Heart left ventricle (tissue), 16 donors: Measurements from ENCODE around the gene BTAF1. TPM values are rescaled to one million over a fixed set of nuclear protein-coding genes. Genes with fewer than 3 reads are reported as not detected.

Source experiments
- ATAC-seq, 4 donors: fragments of 200-7000 bp; cut with Tn5 transposase; one replicate each; pipeline ENCODE4 v1.9.1; 2020 to 2022; ENCODE audit warnings: moderate library complexity in 4 of 4, mild to moderate bottlenecking in 3 of 4, moderate number of reproducible peaks in 1 of 4
- DNase-seq, 5 donors: peaks; one replicate each; pipeline ENCODE4 v3.0.0-alpha.2; 2020
- H3K27ac ChIP-seq, 12 donors: fragments of 200-600 bp; sonication (generic) in 4 of 12; one replicate each; pipeline versions ENCODE4 v1.5.0 to v1.8.0; 2016 to 2022; ENCODE audit warnings: mild to moderate bottlenecking in 2 of 12
- H3K27me3 ChIP-seq, 9 donors: fragments of 200-600 bp; sonication (generic) in 2 of 9; one replicate each; pipeline versions ENCODE4 v1.5.1 to v1.8.0; 2016 to 2022; ENCODE audit warnings: mild to moderate bottlenecking in 3 of 9
- H3K36me3 ChIP-seq, 9 donors: fragments of 200-600 bp; sonication (generic) in 2 of 9; one replicate each; pipeline versions ENCODE4 v1.5.0 to v1.8.0; 2018 to 2022; ENCODE audit warnings: mild to moderate bottlenecking in 2 of 9
- H3K4me1 ChIP-seq, 12 donors: fragments of 200-600 bp; sonication (generic) in 4 of 12; one replicate each; pipeline versions ENCODE4 v1.5.0 to v1.8.0; 2016 to 2022; ENCODE audit warnings: mild to moderate bottlenecking in 3 of 12
- H3K4me3 ChIP-seq, 12 donors: fragments of 200-600 bp; sonication (generic) in 4 of 12; one replicate each; pipeline versions ENCODE4 v1.5.0 to v1.8.0; 2017 to 2022; ENCODE audit warnings: mild to moderate bottlenecking in 9 of 12, moderate library complexity in 4 of 12
- H3K9me3 ChIP-seq, 12 donors: fragments of 200-600 bp; sonication (generic) in 4 of 12; one replicate each; pipeline versions ENCODE4 v1.5.0 to v1.8.0; 2016 to 2022; ENCODE audit warnings: mild to moderate bottlenecking in 1 of 12
- POLR2A ChIP-seq, 2 donors: fragments of 450-650 bp; IDR thresholded peaks; one replicate each; pipeline ENCODE4 v1.6.1; 2017; ENCODE audit warnings: antibody characterized with exemption in 2 of 2, mild to moderate bottlenecking in 2 of 2, moderate library complexity in 2 of 2
- WGBS, 4 donors: extraction: QIAGEN DNeasy Blood & Tissue Kit in 2 of 4; methylation state at CpG; one replicate each; pipeline versions ENCODE4 v1.1.5 to v1.1.7; 2013 to 2018; 5-methylcytosine and 5-hydroxymethylcytosine counted together
- intact Hi-C, 10 donors: fragments of 100-400 bp; cut with DNase I; formaldehyde crosslinking; loops; one replicate each; pipeline versions ENCODE4 v1.11.1 to v1.14.2; 2022
- polyA plus RNA-seq, 2 donors: library from polyadenylated mRNA; stranded (reverse); fragments of 200-250 nt; gene quantifications; one replicate each; pipeline ENCODE4 v1.2.3, GENCODE V29; 2013
- total RNA-seq, 9 donors: library from RNA; depleted of rRNA in 2 of 9; stranded (reverse); fragments of >200 nt in 2 of 9; fragmentation: NEBNext Ultra II Directional in 3 of 9; extraction: Animal tissue kit (Norgen Biotek cat#: 25700) in 3 of 9; gene quantifications; one replicate each; pipeline versions ENCODE4 v1.1.0 to v1.2.4, GENCODE V29; 2016 to 2023
- TF ChIP-seq, protein P1 (sequence below), 12 donors: fragments of 200-600 bp; sonication (generic) in 4 of 12; IDR thresholded peaks; one replicate each; pipeline versions ENCODE4 v1.5.0 to v1.8.0; 2018 to 2022; ENCODE audit warnings: antibody characterized with exemption in 12 of 12, mild to moderate bottlenecking in 5 of 12
- donor health status: ischemic (EF 13 %, LVEDD 7.1; RV severe dilation, severe dysfunction).
- donor health status: healthy with polysubstance abuse.
- donor health status: DM: no; HTN: yes; CAD: no.
- donor health status: DM: no; HTN: no; CAD: no.
- donor health status: ischemic (EF 25% LVEDD 6.9; RV normal size, moderate dysfunction).
- donor health status: ischemic (EF 25% LVEDD 5.7; RV mildly dilated, moderate dysfunction).
- donor health status: healthy.
- donor health status: DM: yes; HTN: yes; CAD: no.
- donor health status: ischemic (EF 35%, LVEDD 5.7; RV mildly dilated, moderate dysfunction).
- donor health status: nonischemic (EF 11% LVEDD 7.7; RV severe dilation, severe dysfunction).
- donor health status: DM: yes; HTN: yes; CAD: no.
- donor health status: PGD.
- donor health status: ischemic (EF 29% LVEDD 5.4; RV normal size, mild dysfunction).
- donor health status: nonischemic (EF 23%, LVEDD 6.1; RV moderate dilation, normal function).

BTAF1 gene
- total and polyA plus RNA-seq, 11 donors: 5.5 to 22.3 (median 11.8) TPM

DNA sequence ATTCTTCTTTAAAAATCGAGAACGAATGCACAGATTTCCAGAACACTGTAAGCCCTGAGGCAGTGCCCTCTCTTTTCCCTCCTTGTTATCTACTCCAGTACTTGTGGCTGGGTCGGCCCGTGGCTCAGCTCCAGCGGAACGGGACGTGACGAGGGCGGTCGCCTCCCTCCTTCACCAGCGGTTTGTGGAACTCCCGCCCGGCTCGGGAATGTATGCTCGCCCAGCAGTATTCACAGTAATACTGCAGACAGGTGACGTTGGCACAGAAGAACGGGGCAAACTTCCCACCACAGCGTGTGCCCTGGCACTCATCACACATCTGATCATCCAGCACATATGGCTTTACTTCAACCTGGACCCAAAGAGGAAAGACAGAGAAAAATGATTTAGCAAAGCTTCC lies 128.5 kb downstream of the BTAF1 start:
- Histone ChIP-seq H3K9me3 (no peaks in the 10 kb centered on the region), H3K4me1 (peaks cover 0 to 24% (median 1%) of the 10 kb centered on the region in 12 donors), H3K4me3 (no peak overlapping the region), H3K27ac (peak overlapping the region in 10 of 12 donors; percentile 0 to 58 (median 40)), H3K27me3 (no peaks in the 10 kb centered on the region), H3K36me3 (peaks cover 0 to 41% (median 23%) of the 10 kb centered on the region in 9 donors)
- TF ChIP-seq, protein P1, sequence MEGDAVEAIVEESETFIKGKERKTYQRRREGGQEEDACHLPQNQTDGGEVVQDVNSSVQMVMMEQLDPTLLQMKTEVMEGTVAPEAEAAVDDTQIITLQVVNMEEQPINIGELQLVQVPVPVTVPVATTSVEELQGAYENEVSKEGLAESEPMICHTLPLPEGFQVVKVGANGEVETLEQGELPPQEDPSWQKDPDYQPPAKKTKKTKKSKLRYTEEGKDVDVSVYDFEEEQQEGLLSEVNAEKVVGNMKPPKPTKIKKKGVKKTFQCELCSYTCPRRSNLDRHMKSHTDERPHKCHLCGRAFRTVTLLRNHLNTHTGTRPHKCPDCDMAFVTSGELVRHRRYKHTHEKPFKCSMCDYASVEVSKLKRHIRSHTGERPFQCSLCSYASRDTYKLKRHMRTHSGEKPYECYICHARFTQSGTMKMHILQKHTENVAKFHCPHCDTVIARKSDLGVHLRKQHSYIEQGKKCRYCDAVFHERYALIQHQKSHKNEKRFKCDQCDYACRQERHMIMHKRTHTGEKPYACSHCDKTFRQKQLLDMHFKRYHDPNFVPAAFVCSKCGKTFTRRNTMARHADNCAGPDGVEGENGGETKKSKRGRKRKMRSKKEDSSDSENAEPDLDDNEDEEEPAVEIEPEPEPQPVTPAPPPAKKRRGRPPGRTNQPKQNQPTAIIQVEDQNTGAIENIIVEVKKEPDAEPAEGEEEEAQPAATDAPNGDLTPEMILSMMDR (IDR thresholded peaks at IDR 0.05): no peak
- TF ChIP-seq POLR2A (IDR thresholded peaks at IDR 0.05): no peak
- intact Hi-C loops: no loop called here
- 41 to 56% (median 50%) methylated on average over 18 of the region's 18 CpGs for WGBS, 4 donors
- ATAC-seq (peak; percentile 91 to 95 (median 94)), DNase-seq (peak; percentile 60 to 86 (median 81))

DNA sequence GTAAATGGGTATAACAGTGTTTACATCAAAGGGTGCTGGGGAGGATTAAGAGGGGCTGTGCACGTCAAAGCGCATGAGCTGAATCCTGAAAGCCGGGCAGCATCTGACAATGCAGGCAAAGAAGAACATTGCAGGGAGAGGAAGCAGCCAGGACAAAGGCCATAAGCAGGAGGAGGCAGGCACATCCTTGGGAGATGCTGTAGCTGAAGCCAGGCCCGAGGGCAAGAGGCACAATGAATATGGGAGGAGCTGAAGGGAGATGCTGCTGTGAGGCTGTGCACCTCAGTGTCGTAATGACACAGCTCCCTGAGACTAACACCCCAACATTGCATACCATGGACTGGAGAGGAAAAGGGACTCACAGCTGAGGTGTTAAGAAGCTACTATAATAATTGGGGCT lies 129.2 kb downstream of the BTAF1 start:
- Histone ChIP-seq H3K4me3 (no peak overlapping the region), H3K36me3 (peaks cover 0 to 41% (median 23%) of the 10 kb centered on the region in 9 donors), H3K9me3 (no peaks in the 10 kb centered on the region), H3K27me3 (no peaks in the 10 kb centered on the region), H3K4me1 (peaks cover 0 to 22% (median 2%) of the 10 kb centered on the region in 12 donors), H3K27ac (peak overlapping the region in 1 of 12 donors; percentile 33)
- ATAC-seq (no peak), DNase-seq (no peak)
- no peak for TF ChIP-seq POLR2A (IDR thresholded peaks at IDR 0.05)
- TF ChIP-seq, protein P1 (IDR thresholded peaks at IDR 0.05): no peak
- 75 to 83% (median 81%) methylated on average over 5 of the region's 5 CpGs for WGBS, 4 donors
- intact Hi-C loops: no loop called here

DNA sequence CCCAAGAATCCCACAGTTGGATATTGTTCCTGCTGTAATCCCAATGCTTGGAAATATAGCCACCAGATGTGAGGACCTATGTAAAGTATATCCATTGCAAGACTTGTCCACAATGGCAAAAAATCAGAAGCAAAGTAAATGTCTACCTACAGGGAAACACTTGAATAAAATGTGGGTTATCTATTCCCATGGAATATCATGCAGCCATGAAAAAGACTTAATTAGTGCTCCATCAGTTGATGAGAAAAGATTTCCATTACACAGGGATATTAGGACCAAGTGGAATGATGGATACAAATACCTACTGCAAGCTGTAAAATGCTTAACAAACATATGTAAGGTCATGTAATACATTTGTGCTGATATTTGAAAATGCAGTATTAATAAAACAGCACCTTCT lies 131.2 kb downstream of the BTAF1 start:
- Histone ChIP-seq H3K9me3 (no peaks in the 10 kb centered on the region), H3K4me3 (no peak overlapping the region), H3K36me3 (peaks cover 0 to 46% (median 23%) of the 10 kb centered on the region in 9 donors), H3K27ac (no peak overlapping the region), H3K4me1 (peaks cover 0 to 17% (median 0%) of the 10 kb centered on the region in 12 donors), H3K27me3 (no peaks in the 10 kb centered on the region)
- intact Hi-C loops: no loop called here
- no peak for ATAC-seq
- DNase-seq: no peak
- TF ChIP-seq, protein P1 (IDR thresholded peaks at IDR 0.05): no peak

DNA sequence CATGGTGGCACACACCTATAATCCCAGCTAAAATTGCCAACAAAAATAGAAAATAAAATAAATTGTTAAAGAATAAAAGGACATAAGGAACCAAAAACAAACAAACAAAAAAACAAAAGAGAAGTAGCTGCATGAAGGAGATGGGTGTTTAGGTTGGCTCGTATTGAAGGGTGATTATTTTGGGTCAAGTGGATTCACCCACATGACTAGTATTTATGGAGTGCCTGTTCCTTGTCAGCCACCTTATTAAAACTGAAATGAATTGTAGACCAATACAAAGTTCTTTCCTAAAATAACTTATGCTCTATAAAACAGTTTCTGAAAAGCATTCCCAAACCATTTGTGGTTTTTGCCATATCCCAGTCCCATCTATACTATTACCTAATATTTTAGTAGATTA lies 138.7 kb downstream of the BTAF1 start:
- Histone ChIP-seq H3K36me3 (peaks cover 0 to 13% (median 0%) of the 10 kb centered on the region in 9 donors), H3K27ac (peak overlapping the region in 9 of 12 donors; percentile 15 to 71 (median 58)), H3K9me3 (no peaks in the 10 kb centered on the region), H3K4me1 (peaks cover 0 to 28% (median 6%) of the 10 kb centered on the region in 12 donors), H3K4me3 (no peak overlapping the region), H3K27me3 (no peaks in the 10 kb centered on the region)
- DNase-seq (no peak), ATAC-seq (peak; percentile 66 to 85 (median 80))
- 46 to 66% (median 58%) methylated on average over 1 of the region's 1 CpG for WGBS, 4 donors
- no peak for TF ChIP-seq POLR2A (IDR thresholded peaks at IDR 0.05)
- TF ChIP-seq, protein P1 (IDR thresholded peaks at IDR 0.05): no peak
- intact Hi-C loops: no loop called here
